OCI-LY3 (cell line): ENCODE data around the gene PTPRU.

Source experiments
- CTCF ChIP-seq: fragments of 200-600, 300-600 bp; sonication (generic); IDR thresholded peaks from 2 replicates; pipeline ENCODE4 v1.5.1; 2014; ENCODE audit warnings: antibody characterized with exemption, low read length, low read depth
- EZH2phosphoT487 ChIP-seq: fragments of 200-600 bp; shearing (Covaris generic); IDR thresholded peaks from 2 replicates; pipeline ENCODE4 v1.6.1; 2018; ENCODE audit warnings: antibody characterized with exemption, mixed run types, low read depth

DNA sequence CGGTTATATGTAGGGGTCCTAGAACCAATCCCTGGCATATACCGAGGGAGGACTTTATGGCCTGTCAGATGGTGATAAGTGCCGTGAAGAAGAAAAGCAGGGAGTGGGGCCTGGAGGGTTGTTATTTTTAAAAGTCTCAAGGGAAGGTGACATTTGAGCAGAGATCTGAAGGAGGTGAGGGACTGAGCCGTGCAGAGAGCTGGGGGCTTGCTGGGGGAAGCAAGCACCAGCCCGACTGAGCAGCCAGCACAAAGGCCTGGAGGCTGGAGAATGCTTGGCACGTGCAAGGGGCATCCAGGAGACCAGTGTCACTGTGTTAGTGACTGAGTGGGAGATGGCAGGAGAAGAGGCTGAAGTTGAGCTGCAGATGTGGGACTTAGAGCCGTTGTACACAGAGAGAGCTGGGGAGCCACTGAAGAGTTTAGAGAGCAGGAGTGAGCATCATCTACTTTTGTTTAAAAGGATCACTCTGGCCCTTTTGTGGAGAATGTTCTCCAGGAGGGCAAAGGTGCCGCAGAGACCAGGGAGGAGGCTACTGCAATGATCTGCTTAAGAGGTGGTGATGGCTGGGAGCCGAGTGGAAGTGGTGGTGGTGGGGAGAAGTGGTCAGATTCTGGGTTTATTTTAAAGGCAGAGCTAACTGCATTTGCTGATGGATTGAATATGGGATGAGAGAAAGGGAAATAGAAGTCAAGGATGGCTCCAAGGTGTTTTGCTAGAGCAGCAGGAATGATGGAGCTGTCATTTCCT lies 31.2 kb downstream of the PTPRU start:
- no peak for TF ChIP-seq CTCF
- no peak for TF ChIP-seq EZH2phosphoT487
